SKM-1 (cell line): Measurements from ENCODE around the gene FAM3D.

Experiments used
- DNase-seq: peaks from one replicate; lab custom pipeline; 2025; ENCODE audit not compliant: unreplicated experiment; lab: John Stamatoyannopoulos, UW

FAM3D gene

GRCh38 chr3:58629629-58630028 lies 36.9 kb downstream of the FAM3D start:
- no peak for DNase-seq

DNA sequence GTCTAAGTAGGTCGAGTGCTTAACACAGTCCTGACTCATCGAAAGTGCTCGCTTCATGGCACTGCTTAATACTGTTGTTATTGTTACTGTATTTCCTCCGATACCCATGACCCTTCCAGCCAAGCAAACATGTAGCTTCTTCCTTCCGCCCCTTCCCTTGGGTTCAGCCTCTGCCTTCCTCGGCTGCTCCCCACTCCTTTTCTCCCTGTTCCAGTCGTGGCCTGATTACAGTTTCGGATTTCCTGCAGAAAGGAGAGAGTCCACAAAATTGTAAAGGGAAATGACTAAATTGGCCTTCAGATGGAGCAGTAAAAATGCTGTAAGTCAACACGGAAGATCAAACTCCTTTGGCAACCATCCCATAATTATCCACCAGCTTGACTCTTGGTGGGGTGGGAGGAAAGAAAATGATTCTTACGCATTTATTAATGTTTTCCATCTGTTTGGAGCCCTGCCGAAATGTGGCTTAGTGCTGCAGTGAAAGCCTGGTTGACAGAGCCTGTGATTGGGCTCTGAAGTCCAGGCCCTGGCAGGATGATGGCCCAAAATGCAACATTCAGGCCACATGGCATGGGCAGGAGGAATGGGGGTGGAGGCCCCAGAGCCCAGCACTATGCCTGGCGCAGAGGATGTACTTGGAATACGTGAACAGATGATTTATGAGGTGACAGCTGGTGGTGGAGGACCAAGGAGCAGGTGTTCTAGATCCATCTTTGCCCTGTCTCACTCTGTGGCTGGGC lies 37.6 kb downstream of the FAM3D start:
- DNase-seq: no peak

- no peak for DNase-seq
Observed at GRCh38 chr3:58627941-58628340, 38.6 kb downstream of the FAM3D start.

- no peak for DNase-seq
Observed at GRCh38 chr3:58627570-58627885, 39.0 kb downstream of the FAM3D start.

GRCh38 chr3:58626841-58627569 lies 39.6 kb downstream of the FAM3D start:
- DNase-seq: no peak

GRCh38 chr3:58625196-58625824 lies 41.3 kb downstream of the FAM3D start:
- DNase-seq: no peak

DNA sequence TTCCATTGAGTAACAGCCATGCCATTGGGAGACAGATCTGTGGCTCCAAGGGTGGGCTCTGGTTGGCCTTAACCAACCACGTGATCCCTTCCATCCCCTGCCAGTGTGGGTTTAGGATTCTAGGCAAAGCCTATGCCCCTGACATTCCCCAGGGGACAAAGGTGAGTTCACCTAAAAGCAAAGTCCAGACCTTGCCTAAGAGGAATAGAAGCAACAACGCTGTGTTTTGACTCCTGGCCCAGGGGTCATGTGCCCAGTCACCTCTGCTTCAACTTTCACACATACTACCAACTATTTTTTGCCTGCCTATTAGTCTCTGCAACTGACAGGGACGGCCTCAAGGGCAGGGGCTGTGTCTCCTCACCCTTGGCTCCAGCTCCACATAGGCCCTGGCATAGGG lies 42.0 kb downstream of the FAM3D start:
- no peak for DNase-seq

- DNase-seq: no peak
Observed at GRCh38 chr3:58623961-58624360, 42.6 kb downstream of the FAM3D start.

DNA sequence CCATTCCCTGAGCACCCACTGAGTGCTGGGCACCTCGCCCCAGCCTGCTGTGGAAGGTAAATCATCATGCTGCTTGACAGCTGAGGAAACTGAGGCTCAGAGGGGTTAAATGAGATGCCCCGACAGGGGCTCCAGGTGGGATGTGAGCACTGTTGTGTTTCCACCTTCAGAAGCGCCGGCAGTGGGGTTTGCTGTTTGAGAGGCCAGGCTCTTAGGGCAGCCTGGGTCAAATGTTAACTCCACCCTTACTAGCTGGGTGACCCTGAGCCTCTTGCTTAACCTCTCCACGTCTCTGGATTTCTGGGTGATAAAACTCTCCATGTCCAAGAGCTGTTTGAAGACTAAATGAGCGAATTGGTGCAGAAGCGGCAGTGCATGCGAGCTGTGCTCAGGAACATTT lies 43.1 kb downstream of the FAM3D start:
- DNase-seq: no peak

DNA sequence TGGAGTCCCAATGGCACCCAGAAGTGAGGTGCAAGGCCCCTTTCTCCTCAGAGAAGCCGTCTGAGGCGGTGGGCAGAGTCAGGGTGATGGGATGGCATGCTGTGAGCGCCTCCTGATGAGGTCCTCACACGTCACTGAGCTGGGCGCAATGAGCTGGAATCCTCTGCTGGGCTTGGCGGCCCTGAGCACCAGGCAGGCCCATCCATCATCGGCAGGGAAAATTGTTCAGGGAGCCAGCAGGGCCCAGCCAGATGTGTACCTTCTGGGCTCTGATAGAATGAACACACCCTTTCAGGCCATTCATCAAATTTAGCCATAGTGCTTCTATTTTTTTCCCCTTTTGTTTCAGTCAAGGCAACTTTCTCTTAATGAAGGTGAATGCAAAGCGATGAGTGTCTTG lies 43.7 kb downstream of the FAM3D start:
- no peak for DNase-seq

DNA sequence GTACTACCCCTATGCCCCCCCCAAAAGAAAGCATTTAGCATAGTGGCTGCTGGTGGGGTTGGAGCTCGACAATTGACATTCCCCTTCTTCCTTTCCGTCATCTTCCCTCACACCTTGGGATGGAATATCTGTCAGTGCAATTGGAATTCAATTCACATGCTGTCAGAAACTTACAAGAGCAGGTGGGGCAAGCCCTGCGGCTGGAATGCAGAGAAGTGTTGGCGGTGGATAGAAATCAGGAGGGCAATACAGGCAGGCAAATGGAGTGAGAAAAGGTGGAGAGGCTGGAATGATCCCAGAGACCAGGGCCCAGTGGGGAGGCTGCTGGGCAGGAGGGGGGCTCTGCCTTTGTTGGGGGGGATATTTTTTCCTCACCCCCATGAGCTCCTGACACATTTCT lies 44.1 kb downstream of the FAM3D start:
- no peak for DNase-seq

- DNase-seq: no peak
Observed at GRCh38 chr3:58621086-58621830, 45.3 kb downstream of the FAM3D start.

GRCh38 chr3:58620421-58620820 lies 46.2 kb downstream of the FAM3D start:
- no peak for DNase-seq

DNA sequence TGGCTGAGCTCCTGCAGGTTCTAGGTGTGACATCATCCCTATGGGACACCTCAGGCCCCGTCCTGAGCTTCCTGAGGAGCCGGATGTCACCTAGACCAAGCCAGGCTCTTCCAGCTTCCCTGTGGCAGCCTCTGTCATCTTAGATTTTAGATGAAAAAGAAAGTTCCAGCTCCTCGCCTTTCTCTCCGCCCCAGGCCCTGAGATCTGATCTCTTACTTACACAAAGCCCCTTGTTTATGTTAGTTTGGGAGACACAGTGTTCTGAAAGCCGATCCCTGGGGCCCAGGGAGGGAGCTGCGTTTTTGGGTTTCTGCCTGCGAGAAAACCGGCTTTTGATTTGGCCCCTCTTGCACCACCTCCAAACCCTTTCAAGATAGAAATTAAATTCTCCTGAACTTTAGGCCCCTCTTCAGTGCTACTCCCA lies 49.2 kb downstream of the FAM3D start:
- no peak for DNase-seq

- no peak for DNase-seq
Observed at GRCh38 chr3:58613236-58614132, 53.1 kb downstream of the FAM3D start.

DNA sequence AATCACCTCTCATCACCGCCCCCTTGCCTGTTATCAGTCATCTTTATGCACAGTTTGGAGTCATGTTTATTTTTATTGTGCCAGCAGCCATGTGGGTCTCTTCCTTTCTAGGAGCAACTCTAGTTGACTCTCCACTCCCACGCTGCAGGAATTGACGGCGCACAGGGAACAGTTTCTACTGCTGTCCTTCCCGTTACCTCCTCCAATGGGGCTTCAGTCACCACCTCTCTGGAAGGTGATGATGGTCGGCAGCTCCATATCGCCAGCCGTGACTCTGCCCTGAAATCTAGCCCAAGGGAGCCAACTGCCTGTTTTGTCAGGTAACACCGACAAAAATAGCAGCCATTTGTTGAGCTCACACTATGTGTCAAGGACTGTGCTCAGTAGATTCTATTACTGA lies 53.7 kb downstream of the FAM3D start:
- DNase-seq: no peak

DNA sequence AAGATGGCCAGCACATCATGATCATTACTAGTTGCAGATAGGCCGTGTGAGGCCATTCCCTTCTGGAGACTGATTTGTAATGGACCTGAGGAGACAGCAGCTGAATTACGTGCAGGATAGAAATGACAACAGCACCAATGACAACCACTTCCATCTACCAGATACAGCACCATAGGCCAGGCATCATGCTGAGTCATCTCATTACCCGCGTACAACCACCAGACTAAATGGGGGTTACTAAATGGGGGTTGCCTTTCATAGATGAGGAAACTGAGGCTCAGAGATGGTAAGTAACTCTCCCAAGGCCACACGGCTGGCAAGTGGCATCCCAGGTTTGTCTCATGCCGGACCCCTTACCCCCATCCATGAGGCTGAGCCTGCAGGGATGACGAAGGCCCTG lies 56.6 kb downstream of the FAM3D start:
- no peak for DNase-seq

- no peak for DNase-seq
Observed at GRCh38 chr3:58608648-58609047, 57.9 kb downstream of the FAM3D start.

- no peak for DNase-seq
Observed at GRCh38 chr3:58607816-58608215, 58.8 kb downstream of the FAM3D start.

DNA sequence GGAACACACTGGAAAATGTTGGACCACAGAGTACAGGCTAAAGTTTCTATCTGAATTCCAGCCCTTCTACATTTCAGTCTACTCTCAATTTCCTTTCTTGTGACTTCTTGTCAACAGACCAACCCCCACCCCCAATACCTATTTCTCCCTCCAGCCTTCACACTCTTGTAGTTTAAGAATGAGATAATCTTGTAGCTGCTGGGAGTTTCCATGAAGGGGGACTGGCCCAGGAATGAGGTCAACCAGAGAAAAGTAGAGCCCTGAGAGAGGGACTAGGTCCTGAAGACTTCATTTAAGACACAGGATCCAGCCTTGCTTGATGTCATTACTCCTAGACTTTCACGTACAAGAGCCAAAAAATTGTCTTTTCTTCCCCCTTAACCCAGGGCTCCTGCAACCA lies 59.9 kb downstream of the FAM3D start:
- DNase-seq: no peak

- no peak for DNase-seq
Observed at GRCh38 chr3:58604031-58604430, 62.5 kb downstream of the FAM3D start.
